Inferior parietal cortex (tissue), 1 donor: ENCODE measurements around the gene ZNF740.

ENCODE experiments used
- DNase-seq: peaks from one replicate; pipeline ENCODE4 v3.0.0-alpha.2; 2016; ENCODE audit errors: extremely low spot score

Gene ZNF740

DNA sequence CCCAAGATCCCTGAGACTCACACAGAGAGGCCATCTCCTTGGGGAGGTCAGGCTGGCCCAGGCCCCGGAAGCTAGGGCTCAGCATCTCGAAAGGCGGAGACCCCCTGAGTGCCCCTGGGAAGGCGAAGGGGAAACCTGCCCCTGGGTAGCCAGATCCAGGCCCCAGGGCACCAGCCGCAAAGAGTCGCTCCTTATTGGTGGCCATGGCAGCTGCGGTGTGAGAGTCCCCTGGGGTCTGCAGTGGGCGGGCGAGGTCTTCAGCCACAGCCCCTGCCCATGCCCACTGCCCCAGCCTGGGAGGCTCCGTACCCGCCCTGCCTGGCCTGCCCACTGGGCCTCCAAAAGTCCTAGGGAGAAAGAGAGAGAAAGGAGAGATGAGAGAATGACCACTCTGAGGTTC is 46.8 kb downstream of the ZNF740 start:
- no peak for DNase-seq

DNA sequence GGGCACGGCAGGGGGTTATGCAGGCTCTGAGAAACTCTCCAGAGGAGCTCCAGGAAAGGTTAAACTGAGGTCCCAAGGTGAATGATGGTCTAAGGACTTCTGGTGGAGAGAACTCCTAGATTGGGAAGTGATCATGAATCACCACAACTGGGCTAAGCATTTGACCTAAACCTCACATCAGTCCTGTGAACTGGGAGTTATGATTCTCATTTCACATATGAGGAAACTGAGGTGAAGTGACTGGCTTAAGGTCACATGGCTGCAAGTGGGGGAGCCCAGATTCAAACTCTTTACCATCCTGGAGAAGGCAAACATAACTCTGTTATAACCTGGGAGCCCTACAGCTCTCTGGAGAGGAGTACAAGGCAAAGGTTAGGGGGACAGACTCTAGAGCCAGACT is 47.3 kb downstream of the ZNF740 start:
- no peak for DNase-seq

DNA sequence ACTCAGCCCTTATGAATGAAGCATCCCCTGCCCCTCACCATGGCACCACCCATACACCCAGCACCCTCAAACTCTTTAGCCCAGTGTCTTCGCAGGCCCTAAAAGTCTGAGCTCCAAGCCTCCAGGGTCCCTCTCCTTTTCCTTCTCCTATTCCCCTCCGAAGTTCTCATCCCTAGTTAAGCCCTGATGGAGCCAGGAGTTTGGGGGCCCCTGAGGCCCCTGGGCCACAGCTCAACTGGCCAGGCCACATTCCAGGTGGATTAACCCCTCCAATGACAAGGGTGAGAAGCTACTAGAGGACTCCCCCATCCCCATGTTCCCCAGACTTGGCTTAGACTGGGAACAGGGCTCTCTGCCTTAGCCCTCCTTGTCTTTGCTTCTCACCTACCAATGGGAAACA is 48.9 kb downstream of the ZNF740 start:
- no peak for DNase-seq

DNA sequence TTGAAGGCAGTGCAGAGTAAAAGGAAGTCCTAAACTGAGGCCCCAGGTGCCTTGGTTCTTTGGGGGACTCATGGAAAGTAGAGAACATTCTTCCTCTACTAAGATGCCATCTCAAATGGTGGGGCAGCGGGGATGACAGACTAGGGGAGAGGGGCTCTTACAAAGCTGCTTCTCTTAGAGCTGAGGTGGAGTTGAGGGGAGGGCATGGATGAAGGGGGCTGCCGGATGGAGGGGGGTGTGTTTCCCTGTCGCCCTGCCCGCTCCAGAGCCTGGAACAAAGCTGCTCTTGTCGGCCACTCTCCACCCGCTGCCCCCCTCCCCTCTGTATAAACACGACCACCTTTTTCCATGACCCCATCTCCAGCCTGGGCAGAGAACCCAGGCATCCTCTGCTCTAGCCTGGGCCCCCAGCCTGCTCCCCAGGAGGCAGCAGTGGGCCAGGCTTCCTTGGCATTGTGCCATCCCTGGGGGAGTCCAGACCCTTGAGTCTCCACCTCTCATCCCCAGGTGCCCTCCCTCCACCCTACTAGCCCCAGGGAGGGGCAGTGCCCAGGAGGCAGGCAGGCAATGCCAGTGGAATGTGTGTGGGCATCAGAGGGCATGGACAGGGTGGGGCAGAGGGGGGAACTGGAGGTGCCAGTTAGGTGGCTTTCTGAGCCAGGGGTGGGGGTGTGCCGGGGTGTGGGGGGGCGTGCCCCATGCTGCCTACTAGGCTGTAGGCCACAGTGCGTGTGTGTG is 49.8 kb downstream of the ZNF740 start:
- no peak for DNase-seq

DNA sequence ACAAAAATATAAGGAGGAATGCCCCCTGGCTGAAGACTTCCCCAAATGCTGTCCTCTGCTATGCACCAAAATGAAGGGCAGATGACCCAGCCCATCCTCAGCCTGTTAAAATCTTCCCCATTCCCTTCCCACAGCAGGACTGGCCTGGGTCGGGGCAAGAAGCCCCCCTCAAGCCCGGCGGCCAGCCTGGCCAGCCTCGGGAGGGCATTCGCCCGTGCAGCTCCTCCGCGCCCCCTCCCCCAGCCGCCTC is 51.1 kb downstream of the ZNF740 start:
- no peak for DNase-seq

DNA sequence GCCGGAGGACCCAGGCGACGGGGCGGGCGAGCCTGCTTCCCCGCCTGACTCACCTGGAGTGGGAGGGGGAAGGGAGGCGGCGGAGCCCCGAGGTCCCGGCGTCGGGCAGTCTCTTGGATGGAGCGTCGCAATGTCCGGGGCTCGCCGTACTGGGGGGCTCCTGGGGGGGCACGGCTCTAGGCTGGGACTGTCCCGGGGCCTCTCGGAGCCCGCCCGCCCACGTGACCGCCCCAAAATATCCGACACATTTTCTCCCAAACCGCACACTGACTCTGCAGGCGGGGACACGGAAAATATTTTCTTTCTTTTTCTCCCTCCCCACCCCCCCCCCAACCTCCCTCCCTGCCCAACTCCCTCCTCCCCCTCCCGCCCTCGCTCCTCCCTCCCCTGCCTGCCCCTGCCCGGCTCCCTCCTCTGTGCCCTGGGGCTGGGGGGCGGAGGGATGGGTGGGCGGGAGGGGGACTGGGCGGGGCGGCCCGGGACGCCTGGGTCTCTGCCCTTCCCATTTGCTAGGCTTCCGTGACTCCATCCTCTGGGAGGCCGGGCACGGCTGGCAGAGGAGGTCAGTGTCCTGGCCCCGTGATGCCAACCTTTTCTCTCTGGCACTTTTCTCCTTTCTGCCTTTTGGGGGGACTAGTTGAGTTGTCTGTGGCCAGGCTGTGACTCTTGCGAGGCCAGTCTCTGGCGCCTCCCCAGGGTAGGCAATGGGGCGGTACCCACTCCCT is 51.6 kb downstream of the ZNF740 start, which contains the start of gene RARG:
Gene RARG (minus strand): TSS at position 289 of the 725 bp plus-strand sequence. CDS start 4,664 bp downstream, outside the sequence.
- no peak for DNase-seq

DNA sequence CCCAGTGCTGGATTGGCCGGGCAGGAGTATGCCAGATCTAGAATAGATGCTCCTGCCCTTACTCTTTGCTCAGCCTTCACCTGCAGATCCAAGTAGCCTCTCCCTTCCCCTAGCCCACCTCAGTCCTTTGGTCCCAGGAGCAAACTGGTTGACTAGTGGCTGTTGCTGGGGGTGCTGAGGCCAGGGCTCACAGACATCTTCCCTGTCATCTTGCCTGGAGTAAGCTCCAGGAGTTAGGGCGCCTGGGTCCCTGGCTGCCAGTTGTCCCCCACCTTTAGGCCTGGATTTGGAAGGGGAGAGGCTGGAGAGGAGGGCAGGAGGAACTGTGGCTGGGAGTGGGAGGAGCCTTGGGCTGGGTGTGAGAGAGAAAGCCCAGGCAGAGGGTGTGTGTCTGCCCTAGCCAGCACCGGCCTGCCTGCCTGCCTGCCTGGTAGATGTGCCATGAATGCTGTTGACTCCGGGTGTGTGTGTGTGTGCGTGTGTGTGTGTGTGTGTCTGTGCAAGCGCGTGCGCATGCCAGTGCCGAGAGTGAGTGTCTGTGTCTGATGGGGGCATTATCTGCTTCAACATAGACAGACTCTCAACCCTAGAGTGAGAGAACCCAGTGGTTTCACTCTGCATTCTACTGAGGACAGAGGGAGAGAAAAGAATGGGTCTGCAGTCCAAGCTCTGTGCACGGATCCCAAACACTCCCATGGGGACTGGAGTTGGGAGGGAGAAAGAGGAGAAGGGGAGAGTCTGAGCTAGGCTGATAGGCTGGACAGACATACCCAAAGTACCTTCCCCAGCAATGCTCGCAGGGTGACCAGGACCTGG is 52.3 kb downstream of the ZNF740 start:
- DNase-seq: no peak

DNA sequence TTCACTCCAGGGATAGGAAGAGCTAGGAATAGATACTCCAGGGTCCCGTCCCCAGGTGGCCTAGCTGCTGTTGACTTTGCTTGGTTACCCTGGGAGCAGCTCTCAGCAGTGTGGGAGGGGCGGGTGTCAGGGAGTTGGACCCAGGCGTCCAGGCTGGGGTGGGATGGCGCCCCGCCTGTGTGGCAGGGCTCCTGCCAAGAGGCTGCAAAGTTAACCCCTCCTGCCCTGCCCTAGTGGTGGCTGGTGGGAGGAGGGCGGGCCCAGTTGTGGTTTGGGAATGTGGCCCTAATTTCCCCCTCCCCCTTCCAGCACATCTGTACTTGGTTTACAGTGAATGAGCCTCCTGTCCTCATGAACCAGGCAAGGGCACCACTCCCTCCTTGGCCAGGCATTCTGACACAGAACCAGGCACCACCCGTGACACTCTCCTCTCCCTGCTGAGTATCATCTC is 53.2 kb downstream of the ZNF740 start:
- no peak for DNase-seq

DNA sequence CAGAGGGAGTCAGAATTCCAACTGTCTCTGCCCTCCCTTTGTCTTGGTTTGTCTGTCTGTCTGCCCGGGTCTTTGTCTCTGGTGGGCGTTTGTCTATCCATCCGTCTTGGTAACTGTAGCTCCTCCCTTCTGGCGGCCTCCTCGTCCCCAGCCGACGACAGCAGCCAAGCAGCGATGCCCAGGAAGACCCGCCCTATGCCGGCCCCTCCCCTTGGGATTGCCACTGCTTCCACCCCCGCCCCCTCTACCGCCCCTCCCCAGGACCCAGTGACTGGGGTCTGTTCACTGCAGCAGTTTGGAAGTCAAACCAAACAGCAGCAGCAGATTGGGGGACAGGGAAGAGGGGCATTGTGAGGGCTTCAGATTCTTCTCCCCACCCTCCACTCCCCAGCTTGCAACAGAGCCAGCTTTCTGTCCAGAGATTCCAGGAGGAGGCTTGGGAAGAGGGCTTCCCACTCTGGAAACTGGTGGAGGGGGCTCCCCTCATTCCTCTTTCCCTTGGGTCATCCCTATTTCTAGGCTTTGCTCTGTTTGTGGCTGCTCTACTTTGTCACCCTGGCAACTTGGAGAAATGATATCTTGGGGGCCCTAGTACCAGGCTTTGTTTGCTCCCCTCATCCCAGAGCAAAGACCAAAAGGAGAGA is 53.9 kb downstream of the ZNF740 start:
- no peak for DNase-seq

DNA sequence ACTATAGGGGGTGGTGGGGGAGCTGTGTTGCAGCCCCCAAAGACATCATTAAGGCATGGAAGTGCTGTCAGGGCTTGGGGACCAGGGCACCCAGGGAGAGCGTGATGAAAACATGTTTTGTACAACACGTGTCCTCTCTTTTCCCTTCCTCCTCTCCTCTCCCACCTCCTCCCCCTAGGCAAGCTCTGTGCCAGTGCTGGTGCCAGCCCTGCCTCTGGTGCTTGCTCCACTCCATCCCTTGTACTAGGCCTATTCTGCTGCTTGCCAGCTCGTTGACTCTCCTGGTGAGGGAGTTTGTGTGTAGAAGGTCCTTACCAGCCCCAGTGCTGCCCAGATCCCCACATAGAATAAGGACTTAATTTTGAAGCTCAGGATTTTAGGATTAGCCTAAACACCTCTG is 54.6 kb downstream of the ZNF740 start:
- DNase-seq: no peak

DNA sequence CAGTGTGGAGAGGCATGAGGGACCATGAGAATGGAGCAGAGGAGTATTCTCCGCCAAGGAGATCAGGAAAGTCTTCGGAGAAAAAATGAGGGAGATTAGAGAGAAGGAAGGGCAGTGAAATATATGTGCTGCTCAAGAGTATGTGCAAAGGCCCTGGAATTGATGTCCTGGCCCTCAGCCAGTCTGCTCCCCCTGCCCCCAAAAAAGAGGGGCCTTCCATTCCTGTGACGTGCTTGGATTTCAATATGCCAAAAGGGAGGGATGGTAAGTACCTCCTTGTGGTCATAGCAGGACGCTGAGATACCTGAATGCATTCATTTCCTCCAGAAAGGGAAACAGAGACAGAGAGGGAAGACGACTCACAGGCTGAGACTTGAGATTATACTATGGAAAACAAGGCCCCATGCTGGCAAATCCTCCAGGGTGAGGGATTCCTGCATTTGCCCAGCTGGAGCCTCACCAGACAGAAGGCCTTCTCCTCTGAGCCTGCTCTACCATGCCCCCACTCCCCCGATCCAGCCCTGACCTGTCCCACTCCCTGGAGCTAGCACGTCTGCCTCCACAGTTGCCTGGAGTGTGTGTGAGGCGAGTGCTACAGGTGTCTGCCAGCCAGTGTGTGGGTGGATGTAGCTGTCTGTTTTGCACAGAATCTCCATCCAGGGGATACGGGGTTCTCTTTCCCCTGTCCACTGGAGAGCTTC is 55.4 kb downstream of the ZNF740 start:
- no peak for DNase-seq

DNA sequence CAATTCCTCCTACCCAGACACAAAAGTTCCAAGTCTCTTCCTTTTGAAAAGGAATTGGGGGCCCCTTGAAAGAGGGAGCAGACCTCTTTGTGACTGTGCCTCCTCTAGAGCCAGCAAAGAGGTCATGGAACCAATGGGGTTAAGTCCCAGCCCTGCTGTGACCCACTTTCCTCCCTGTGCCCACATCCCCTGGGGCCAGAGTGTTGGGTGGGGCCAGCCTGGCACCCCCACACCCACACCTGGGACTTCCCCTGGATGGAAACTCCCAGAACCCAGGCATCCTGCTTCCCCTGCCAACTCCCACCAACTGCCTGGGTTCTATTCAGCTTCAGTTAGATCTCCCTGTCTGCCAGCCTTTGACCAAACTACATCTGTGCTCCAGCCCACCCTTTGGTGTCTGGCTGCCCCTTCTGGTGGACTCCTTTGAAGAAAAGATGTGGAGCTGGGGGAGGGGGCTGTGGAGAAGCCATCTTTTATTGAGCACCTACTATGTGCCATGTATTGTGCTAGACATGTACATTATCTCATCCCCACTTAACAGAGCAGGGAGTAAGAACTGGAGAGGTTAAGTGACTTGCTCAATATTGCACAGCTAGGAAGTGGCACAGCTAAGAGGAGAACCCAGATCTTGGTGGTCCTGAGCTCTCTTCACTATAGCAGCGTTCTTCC is 56.1 kb downstream of the ZNF740 start:
- DNase-seq: no peak

DNA sequence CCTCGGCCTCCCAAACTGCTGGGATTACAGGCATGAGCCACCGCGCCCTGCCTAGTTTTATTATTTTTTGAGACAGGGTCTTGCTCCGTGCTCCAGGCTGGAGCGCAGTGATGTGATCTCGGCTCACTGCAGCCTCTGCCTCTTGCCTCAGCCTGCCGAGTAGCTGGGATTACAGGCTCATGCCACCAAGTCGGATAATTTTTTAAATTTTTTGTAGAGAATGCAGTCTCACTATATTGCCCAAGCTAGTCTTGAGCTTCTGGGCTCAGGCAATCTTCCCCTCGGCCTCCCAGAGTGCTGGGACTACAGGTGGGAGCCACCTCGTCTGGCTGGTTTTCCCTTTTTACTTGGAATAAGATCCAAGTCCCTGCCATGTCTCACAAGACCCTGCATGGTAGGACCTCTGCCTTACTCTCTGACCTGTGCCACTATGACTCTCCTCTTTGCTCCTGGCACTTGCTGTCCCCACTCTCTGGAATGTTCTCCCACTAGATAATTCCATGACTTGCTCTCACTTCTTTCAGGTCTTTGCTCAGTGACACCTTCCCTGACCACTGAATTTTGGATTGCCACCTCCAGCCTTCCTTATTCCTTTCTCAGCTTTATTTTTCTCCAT is 59.2 kb downstream of the ZNF740 start:
- DNase-seq: no peak

DNA sequence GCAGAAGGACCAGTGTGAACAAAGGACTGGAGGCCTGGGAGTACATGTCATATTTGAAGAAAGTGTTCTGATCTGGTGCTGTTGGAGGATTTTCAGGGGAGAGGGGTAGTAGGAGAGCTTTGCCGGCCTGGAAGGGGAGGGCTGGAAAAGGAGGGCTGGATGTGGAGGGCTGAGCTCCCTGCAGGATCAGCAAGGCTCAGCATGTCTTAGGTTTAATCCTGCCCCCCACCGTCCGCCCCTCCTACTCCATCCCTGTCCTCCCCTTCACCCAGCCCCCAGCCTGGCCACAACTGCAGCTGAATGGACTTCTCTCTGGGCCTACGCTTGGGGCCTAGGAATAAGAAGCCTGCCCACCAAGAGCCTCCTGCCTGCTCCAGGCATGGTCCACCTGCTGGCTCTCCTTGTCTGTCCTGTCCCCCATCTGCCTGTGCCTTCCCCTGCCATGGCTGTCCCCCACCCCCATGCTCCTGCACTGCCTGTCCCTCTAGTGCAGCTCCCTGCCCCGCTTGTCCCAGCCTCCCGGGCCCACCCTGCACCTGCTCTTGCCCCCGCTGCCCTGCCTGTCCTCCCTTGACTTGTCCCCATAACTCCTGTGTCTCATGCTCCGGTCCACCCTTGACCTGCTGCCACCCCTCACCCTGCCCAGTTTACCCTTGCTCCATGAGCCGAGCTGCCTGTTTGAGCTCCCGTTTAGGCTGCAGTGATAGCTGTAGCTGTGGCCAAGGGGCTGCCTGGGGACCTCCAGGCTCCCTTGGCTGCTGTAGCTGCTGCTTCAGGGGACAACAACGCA is 61.3 kb downstream of the ZNF740 start:
- DNase-seq: no peak

DNA sequence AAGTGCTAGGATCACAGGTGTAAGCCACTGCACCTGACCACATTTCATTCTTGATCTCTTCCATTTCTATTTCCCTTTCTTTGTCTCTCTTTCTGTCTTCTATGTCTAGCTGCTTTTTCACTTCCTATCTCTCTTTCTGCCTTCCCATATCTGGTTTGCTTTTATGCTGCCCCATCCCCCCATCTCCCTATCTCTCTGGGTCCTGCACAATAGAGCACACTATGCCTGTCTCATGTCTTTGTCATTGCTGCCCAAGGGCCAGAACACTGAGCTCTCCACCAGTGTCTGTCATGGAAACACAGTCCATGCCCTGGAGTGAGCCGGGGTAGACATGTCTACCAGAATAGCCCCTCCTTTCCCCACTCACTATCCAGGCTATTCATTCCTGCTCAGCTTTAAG is 63.8 kb downstream of the ZNF740 start:
- no peak for DNase-seq
